NCI-H1048 (cell line): ENCODE measurements around the gene KMT2A.

Experiments used
- DNase-seq: peaks from one replicate; lab custom pipeline; 2025; lab: John Stamatoyannopoulos, UW

KMT2A gene

GRCh38 chr11:118488480-118489109, 52.3 kb downstream of the KMT2A start:
- peak; percentile 5 for DNase-seq

GRCh38 chr11:118491041-118491440, 54.7 kb downstream of the KMT2A start:
- no peak for DNase-seq

GRCh38 chr11:118497831-118498230, 61.5 kb downstream of the KMT2A start:
- DNase-seq = no peak

GRCh38 chr11:118503216-118503615, 66.9 kb downstream of the KMT2A start:
- no peak for DNase-seq

- no peak for DNase-seq
Measured at GRCh38 chr11:118511601-118512000, 75.3 kb downstream of the KMT2A start.

GRCh38 chr11:118514103-118514502, 77.8 kb downstream of the KMT2A start:
- DNase-seq = no peak

- no peak for DNase-seq
Measured at GRCh38 chr11:118519549-118519948, 83.3 kb downstream of the KMT2A start.

- no peak for DNase-seq
Measured at GRCh38 chr11:118521892-118522311, 85.6 kb downstream of the KMT2A start.

- DNase-seq = no peak
Measured at GRCh38 chr11:118522571-118523072, 86.3 kb downstream of the KMT2A start.

GRCh38 chr11:118524356-118524755, 88.1 kb downstream of the KMT2A start:
- no peak for DNase-seq

- DNase-seq = no peak
Measured at GRCh38 chr11:118524757-118525470, 88.6 kb downstream of the KMT2A start.

GRCh38 chr11:118526688-118527087, 90.4 kb downstream of the KMT2A start:
- no peak for DNase-seq

GRCh38 chr11:118527109-118527508, 90.8 kb downstream of the KMT2A start, which contains the start of gene TTC36:
TSS of gene TTC36 (plus strand) at chr11:118527474. CDS start at chr11:118527495, 21 bp downstream.
- no peak for DNase-seq

GRCh38 chr11:118528511-118528910, 92.2 kb downstream of the KMT2A start:
- DNase-seq = no peak

GRCh38 chr11:118529584-118530175, 93.4 kb downstream of the KMT2A start:
- no peak for DNase-seq

GRCh38 chr11:118530180-118530682, 93.9 kb downstream of the KMT2A start:
- no peak for DNase-seq

- DNase-seq = peak; percentile 26
Measured at GRCh38 chr11:118530683-118531596, 94.6 kb downstream of the KMT2A start, which contains the start of gene TMEM25. TSS of gene TMEM25 (plus strand) at chr11:118531192. CDS start at chr11:118531802, 610 bp downstream.

GRCh38 chr11:118531597-118532084, 95.3 kb downstream of the KMT2A start:
- no peak for DNase-seq

GRCh38 chr11:118532091-118532490, 95.8 kb downstream of the KMT2A start:
- no peak for DNase-seq

GRCh38 chr11:118532852-118533768, 96.8 kb downstream of the KMT2A start:
- DNase-seq = no peak
